Hindlimb muscle (tissue), 1 donor: ENCODE results near the gene RPLP2. TPM values are rescaled to one million over a fixed set of nuclear protein-coding genes. Genes with fewer than 3 reads are reported as not detected.

Source experiments
- DNase-seq: peaks from one replicate; pipeline ENCODE4 v3.0.0-alpha.2; 2013
- polyA plus RNA-seq: library from polyadenylated mRNA; unstranded; fragments of 120-200 nt; gene quantifications from one replicate; pipeline ENCODE4 v1.2.1, GENCODE V29; 2013; ENCODE audit not compliant: insufficient read length

The RPLP2 gene
- polyA plus RNA-seq, result 1,677 TPM

GRCh38 chr11:809287-810039 lies at the start of gene RPLP2:
TSS of gene RPLP2 (plus strand) at chr11:809967. CDS start at chr11:810235, 268 bp downstream.
- DNase-seq, result peak; percentile 99

DNA sequence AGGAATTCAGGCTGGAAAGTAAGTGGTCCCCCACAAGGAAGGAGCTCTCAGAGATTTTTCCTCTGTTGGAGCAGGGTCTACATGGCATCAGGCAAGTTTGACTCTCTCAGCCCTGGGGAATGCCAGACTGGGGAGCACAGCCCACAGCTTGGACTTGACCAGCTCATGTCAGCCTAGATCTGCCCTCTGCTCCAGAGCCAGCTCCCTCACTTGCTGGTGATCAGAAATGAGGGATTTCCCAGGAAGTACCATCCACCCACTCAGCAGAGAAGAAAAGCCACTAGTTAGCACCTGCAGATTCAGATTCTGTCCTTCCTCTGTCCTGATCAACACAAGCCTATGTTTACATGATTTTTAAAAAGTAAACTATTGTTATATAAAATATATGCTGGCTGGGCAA lies 49.5 kb upstream of the RPLP2 start:
- no peak for DNase-seq

DNA sequence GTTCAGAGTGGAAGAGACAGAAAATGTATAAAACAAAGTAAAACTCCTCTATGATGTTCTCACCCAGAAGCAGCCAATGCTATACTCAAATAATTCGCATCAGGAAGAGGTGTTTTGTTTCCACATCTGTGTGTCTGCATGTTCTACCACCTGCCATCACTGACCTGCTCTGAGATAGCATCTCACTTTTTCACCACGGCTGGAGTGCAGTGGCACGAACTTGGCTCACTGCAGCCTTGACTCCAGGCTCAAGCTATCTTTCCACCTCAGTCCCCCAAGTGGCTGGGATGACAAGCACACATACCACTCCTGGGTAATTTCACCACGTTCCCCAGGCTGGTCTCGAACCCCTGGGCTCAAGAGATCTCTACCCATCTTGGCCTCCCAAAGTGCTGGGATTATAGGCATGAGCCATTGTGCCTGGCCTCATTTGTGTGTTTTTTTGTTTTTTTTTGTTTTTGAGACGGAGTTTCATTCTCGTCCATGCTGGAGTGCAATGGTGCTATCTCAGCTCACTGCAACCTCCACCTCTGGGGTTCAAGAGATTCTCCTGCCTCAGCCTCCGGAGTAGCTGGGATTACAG lies 48.1 kb upstream of the RPLP2 start:
- no peak for DNase-seq

- no peak for DNase-seq
These were observed 47.2 kb upstream of the RPLP2 start for GRCh38 chr11:762421-763072.

DNA sequence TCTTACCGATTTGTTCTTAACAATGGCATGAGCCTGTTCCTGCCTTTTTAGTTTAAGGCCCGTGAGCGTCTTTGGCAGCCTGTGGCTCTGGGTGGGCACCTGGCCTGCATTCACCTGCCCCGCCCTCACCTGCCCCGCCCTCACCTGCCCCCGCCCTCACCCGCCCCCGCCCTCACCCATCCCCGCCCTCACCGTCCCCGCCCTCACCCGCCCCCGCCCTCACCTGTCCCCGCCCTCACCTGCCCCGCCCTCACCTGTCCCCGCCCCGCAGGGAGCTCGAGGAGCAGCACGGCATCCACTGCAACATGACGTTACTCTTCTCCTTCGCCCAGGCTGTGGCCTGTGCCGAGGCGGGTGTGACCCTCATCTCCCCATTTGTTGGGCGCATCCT lies 46.7 kb upstream of the RPLP2 start:
- no peak for DNase-seq

DNA sequence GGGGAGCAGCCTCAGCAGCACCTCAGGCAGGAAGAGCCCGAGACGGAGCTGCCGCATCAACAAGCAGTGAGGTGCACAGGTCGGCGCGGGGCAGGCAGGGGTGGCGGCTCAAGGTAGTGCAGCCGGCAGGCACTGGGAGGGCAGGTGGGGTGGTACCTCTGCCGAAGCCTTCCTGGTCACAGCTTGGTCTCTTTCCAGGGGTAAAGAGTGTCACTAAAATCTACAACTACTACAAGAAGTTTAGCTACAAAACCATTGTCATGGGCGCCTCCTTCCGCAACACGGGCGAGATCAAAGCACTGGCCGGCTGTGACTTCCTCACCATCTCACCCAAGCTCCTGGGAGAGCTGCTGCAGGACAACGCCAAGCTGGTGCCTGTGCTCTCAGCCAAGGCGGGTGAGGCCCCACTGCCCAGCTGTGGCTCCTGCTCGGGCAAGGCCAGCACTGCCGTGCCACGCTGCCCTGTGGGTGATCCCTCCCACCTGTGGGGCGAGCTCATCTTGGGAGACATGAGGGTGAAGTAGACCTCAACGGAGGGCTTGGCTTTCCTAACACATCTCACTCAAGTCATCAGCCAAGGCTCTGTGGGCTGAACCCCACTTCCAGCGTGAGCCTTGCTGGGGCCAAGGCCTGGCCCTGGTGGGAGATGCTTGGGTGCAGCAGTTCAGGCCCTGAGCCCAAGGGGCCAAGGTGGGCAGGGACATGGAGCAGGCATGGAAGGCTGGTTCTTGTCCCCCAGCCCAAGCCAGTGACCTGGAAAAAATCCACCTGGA lies 46.0 kb upstream of the RPLP2 start:
- DNase-seq, result no peak

GRCh38 chr11:764322-765024 lies 45.3 kb upstream of the RPLP2 start:
- DNase-seq, result no peak

- DNase-seq, result no peak
These were observed 44.6 kb upstream of the RPLP2 start for GRCh38 chr11:765025-765801.

DNA sequence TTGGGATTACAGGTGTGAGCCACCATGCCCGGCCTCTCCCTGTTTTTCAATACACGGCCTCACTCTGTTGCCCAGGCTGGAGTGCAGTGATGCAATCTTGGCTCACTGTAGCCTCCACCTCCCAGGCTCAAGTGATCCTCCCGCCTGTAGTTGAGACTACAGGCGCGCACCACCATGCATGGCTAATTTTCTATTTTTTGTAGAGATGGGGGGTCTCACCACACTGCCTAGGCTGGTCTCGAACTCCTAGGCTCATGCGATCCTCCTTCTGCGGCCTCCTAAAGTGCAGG lies 44.0 kb upstream of the RPLP2 start:
- DNase-seq, result no peak

DNA sequence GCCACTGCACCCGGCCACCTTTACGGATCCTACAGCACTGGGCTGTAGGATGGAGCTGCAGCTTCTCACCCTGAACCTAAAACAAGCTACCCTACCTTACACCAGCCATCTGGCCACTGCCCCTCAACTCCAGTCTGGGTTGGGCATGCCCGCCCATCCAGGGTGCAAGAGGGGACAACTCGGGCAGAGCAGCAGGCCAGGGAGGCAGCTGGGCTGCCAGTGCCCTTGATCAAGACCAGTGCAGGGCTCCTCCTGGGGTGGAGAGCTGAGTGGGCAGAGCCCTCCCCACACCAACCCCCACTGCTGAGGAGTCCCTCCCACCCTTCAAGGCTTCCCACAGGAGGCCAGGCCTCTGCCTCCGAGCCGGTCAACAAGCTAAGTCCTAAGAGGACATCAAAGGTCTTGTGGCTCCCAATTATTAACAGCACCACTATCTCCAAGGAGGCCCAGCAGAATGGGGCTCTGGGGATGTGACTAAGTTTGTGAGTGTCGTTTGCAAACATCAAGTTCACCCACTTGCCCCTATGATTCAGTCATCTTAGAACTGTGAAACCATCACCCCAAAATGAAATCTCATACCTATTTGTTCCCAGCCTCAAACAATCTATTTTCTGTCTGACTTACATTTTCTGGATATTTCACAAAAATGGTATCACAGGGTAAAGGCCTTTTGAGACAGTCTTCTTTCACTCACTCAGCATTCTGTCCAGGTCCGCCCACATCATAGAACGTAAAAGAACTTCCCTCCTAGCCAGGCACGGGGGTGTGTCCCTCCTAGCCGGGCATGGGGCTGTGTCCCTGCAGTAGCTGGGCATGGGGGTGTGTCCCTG lies 43.4 kb upstream of the RPLP2 start:
- no peak for DNase-seq

- no peak for DNase-seq
These were observed 42.9 kb upstream of the RPLP2 start for GRCh38 chr11:766936-767210.

DNA sequence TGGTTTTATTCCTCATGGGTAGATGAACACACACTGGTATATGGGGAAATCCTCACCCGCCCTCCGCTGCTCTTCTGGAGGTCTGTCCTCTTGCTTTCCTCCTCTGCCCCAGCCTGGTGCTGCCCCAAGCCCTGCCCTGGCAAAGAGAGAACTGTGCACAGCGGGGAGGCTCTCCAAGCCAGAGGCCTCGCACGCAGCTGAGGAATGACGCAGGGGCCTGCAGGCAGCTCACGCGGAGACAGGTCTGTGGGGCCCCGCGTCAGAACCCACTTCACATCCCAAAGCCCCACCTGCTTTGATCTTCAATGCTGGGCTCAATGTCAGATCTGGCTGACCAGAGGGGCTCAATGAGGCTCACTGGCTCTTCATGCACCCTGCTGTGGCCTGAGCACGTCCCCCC lies 42.5 kb upstream of the RPLP2 start:
- no peak for DNase-seq

DNA sequence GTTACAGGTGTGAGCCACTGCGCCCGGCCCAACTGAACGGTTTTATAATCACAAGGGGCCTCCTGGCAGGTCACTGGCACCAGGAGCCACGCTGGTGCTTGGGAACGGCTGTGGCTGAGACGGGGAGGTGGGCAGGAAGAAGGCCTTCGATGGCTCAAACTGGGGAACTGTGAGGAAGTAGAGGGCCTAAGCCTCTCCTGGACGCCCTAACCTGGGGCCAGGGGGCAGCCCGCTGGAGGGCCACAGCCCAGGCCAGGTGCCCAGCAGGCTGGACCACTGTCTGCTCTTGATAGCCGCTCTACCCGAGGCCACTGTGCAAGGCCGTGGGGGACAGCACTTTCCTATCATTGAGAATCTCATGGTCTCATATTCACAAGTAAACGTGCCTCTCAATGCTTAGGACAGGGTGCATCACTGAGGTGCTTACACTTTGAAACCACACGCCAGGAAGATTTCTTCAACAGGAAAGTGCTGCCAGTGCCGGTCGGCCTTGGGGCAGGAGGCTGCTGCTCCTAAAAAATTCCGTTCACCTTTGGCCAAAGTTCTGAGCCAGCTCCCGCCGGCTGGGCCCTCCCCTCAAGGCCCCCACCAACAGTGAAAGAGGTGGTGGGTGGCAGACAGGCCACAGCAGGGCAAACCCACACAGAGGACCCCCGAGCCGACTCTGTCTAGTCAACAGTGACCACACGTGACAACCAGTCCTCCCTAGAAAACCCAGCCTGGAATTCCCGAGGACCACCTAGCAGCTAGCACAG lies 39.7 kb upstream of the RPLP2 start:
- no peak for DNase-seq

DNA sequence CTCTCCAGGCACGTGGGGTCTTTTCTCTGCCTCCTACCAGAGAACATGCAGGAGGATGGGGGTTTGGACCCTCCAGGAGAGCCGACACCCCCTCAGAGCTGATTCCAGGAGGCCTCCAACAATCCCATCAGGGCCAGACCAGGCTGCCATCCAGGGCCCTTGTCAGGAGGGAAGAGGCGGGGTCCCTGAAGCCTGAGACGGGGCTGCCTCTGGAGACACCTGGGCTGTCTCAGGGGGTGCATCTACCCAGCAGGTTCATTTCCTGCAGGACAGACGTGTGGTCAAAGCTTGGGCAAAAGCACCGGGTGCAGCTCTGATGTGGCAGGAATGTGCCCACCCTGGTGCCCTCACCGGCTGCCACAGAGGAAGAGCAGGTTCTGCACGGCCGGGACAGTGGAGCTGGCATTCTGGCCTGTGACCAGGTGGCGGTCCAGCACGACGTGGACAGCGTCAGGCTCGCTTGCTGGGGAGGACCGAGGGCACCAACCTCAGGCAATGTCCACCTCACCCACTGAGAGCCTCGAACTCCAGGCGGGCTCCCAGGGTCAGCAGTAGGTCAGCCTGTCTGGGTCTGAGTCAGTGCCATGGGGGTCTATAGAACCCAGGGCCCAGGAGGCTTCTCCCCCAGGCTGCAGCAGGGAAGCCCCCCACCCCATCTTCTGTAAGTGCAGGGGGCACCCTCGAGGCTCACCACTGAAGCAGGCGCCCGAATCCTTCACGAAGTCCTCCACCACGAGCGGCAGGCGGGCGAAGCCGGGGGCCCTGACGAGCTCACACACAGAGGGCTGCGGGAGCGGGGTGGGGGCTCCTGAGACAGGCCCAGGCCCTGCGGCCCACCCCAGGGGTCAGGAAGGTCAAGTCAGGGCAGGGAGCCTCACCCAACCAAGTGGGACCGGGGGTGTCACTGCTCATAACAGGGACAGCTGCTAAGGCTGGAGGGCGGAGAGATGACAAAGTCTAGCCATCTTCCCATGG lies 38.8 kb upstream of the RPLP2 start:
- DNase-seq, result no peak

DNA sequence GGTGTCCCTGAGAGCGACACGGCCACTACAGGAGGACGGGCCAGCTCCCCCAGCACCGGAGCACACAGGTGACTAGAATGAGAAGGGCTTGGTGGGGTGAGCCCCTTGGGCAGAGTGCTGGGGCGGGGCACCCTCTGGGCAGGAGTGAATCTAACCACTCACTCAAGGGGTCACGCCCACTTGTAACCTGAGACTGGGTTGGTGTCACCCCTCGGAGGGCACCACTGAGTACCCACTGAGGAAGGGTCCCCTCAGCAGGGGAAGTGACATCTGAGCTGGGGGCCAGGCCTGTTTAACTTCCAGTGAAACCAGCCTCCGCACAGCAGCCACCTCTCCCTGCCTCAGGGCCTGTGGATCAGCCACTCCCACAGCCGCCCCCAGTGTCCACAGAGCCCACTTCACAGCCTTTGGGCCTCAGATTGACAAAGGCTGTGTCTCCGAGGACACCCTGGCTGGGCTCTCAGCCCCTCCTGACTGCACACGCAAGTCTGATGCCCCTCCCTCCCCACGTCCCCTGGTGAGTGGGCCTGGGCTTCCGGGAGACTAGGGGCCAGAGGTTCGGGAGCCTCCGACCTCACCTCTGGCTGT lies 38.1 kb upstream of the RPLP2 start:
- DNase-seq, result no peak

DNA sequence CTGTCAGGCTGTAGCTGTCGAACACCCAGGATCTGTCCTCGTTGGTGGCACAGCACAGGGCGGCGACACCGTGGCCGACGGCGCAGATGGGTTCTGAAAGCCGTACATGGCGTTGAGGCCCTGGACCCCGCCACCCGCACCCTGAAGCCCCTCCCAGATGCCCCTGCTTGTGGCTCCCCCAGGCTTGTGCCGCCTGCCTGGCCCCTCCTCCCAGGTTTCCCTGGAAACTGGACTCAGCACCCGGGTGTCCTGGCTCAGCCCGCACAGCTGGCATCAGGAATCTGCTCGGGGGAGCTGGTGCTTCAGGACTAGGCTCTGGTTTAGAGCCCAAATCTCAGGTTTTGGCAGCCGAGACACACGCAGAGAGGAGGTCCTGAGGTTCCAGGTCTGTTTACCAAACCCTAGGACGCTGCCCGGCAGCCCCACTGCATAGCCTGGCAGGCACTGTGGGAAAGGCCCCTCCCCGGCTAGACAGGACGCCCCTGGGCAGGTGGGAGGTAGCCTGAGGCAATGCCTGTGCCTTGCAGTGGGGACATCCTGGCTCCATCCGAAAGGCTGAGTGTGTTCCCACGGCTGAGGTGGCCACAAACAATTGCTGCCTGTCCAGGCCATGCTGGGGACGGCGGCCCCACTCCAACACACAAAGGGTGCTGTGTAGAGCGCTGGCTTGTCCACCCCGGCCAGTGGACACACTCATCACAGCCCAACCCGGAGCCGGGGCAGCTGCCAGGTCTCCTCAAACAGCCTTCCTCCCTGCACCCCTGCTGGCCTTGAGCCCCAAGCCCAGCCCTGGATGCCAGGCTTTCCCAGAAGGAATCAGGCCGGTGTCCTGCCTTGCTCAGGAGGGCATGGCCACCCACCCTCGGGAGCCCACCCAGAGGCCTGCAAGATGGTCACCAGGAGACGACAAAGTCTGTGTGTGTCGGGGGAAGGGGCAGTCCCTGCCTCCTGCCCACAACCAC lies 37.1 kb upstream of the RPLP2 start:
- no peak for DNase-seq

DNA sequence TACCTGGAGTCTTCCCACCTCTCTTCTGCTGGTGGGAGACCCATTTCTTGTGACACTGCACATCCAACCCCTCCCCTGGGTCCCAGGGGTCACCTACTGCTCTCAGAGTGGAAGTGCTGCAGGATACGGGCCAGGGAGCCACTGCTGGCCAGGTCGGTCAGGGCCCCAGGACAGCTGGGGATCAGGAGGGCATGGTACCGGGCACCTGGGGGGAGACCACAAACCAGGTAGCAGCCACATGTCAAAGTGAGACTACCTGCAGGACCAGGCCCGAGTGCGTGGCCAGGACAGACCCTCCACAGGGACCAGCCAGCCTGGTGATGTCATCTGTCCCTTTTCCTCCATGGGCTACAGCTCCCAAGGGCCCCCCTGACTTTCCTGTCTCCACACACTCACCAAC lies 36.3 kb upstream of the RPLP2 start:
- DNase-seq, result no peak

DNA sequence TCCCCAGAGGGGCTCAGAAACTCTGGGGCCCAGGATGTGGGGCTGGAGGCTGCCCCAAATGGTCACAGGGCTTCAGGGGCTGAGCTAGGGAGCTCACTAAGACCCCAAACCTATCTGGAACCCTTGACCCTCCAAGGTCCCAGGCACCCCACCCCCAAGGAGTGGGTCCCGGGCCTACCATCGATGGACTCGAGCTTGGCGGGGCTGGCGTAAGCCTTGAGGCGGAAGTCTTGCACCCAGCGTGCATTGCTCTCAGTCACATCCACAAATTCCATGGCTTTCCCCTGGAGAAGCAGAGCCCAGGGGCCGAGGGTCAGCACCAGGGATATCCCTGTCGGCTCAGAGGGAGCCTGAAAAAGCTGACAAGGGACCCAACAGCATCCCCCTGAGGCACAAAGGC lies 35.9 kb upstream of the RPLP2 start:
- DNase-seq, result no peak
